CD4-positive, alpha-beta T cell (primary cell): ENCODE data around the gene C6orf89. TPM values are rescaled to one million over a fixed set of nuclear protein-coding genes. Genes with fewer than 3 reads are reported as not detected.

Source experiments
- ATAC-seq: fragments of 200-7000 bp; cut with Tn5 transposase; one replicate; pipeline ENCODE4 v1.10.0; 2022; ENCODE audit warnings: mild to moderate bottlenecking; ENCODE audit not compliant: poor library complexity
- CTCF ChIA-PET: fragments of 350-600 bp; sonication (Branson Sonifier 250); formaldehyde crosslinking; loops from one replicate; lab custom pipeline; 2021; ENCODE audit warnings: antibody characterized with exemption, inconsistent platforms; lab: Charles Lee
- POLR2A ChIA-PET: fragments of 350-600 bp; sonication (Branson Sonifier 250); formaldehyde crosslinking; loops from one replicate; lab custom pipeline; 2021; ENCODE audit warnings: antibody characterized with exemption, inconsistent platforms; lab: Charles Lee
- DNase-seq, 14 experiments: peaks; one replicate each; pipeline ENCODE4 v3.0.0-alpha.2; 2013 to 2020; ENCODE audit warnings: mixed read lengths in 2 of 14
- H3K27ac ChIP-seq, 2 donors: one replicate each; pipeline versions ENCODE4 v1.5.1 to v1.7.0; 2013; ENCODE audit warnings: low read length in 2 of 2, low read depth in 1 of 2, mild to moderate bottlenecking in 1 of 2
- H3K27me3 ChIP-seq, 2 experiments: 1 replicate in 1 of 2; 2 replicates in 1 of 2; pipeline versions ENCODE4 v1.6.1 to v1.7.0; 2013; ENCODE audit warnings: low read length in 2 of 2, control low read depth in 1 of 2, mild to moderate bottlenecking in 1 of 2, moderate library complexity in 1 of 2; ENCODE audit not compliant: insufficient read depth in 2 of 2, control insufficient read depth in 1 of 2
- H3K36me3 ChIP-seq: one replicate; pipeline ENCODE4 v1.6.1; 2013; ENCODE audit warnings: low read length, control low read depth; ENCODE audit not compliant: insufficient read depth
- H3K4me1 ChIP-seq: one replicate; pipeline ENCODE4 v1.6.1; 2013; ENCODE audit warnings: low read length, control low read depth; ENCODE audit not compliant: insufficient read depth
- H3K4me3 ChIP-seq: one replicate; pipeline ENCODE4 v1.5.1; 2013; ENCODE audit warnings: mild to moderate bottlenecking, low read length, moderate library complexity
- H3K9me3 ChIP-seq, 2 experiments: 1 replicate in 1 of 2; 2 replicates in 1 of 2; pipeline versions ENCODE4 v1.6.1 to v1.7.0; 2013; ENCODE audit warnings: low read length in 2 of 2, mild to moderate bottlenecking in 2 of 2, control low read depth in 1 of 2, moderate library complexity in 1 of 2; ENCODE audit not compliant: control insufficient read depth in 1 of 2, insufficient read depth in 1 of 2
- H3K27ac Mint-ChIP-seq: one replicate; pipeline ENCODE4 v1.8.0; 2020; ENCODE audit warnings: mixed read lengths
- H3K27me3 Mint-ChIP-seq: one replicate; pipeline ENCODE4 v1.8.0; 2021; ENCODE audit warnings: mixed read lengths
- H3K36me3 Mint-ChIP-seq: one replicate; pipeline ENCODE4 v1.8.0; 2021; ENCODE audit warnings: low read depth, mixed read lengths
- H3K4me1 Mint-ChIP-seq: one replicate; pipeline ENCODE4 v1.8.0; 2021; ENCODE audit warnings: low read depth, mixed read lengths
- H3K4me3 Mint-ChIP-seq: one replicate; pipeline ENCODE4 v1.8.0; 2020; ENCODE audit warnings: mild to moderate bottlenecking, mixed read lengths
- H3K9me3 Mint-ChIP-seq: one replicate; pipeline ENCODE4 v1.8.0; 2020; ENCODE audit warnings: mixed read lengths
- CTCF ChIP-seq: fragments of 200-600 bp; IDR thresholded peaks from one replicate; pipeline ENCODE4 v1.8.0; 2022; ENCODE audit warnings: antibody characterized with exemption, mild to moderate bottlenecking
- intact Hi-C, 2 experiments: fragments of 100-400 bp; cut with DNase I in 1 of 2; cut with micrococcal nuclease in 1 of 2; formaldehyde crosslinking; loops; one replicate each; pipeline versions ENCODE4 v1.15.1 to v1.9.0; 2023 to 2025; cut with DNase I, micrococcal nuclease
- total RNA-seq, 174 experiments: library from RNA in 2 of 174; stranded (reverse) in 2 of 174; gene quantifications; one replicate each; pipeline ENCODE4 v1.2.3 and lab custom pipeline; 2021 to 2026

Gene C6orf89
- total RNA-seq, 2 experiments from 2014 or later, result 23.7 to 24.0 TPM

DNA sequence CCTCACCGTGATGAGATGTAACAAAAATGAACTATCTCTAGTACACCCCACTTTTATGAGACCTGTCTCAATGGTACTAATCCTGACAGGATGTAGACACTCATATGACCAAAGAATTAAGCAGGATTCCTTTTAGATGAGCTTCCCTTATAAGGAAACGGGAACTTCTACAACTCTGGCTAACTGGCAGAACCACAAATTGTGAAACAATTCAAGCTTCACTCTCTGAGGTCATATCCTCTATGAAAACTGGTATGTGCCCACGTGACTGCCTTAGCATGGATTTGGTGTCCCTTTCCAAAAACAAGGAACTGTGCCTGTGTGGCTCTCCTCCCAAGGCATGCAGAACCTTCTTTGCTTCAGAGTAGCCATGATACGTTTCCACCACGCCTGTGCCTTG lies 32.4 kb upstream of the C6orf89 start:
- Histone ChIP-seq H3K27ac (no peak overlapping the region), H3K4me1 (peaks cover 5% of the 10 kb centered on the region), H3K9me3 (peaks cover 12 to 13% of the 10 kb centered on the region in 2 experiments), H3K27me3 (no peaks in the 10 kb centered on the region), H3K36me3 (peaks cover 44% of the 10 kb centered on the region), H3K4me3 (no peak overlapping the region)
- ChIA-PET CTCF (no interaction called here), POLR2A (no interaction called here)
- peaks cover 5% of the 10 kb centered on the region for H3K9me3 Mint-ChIP-seq
- no peak for TF ChIP-seq CTCF
- no peak overlapping the region for H3K4me3 Mint-ChIP-seq
- no peaks in the 10 kb centered on the region for H3K4me1 Mint-ChIP-seq
- DNase-seq (peak in 3 of 14 experiments; percentile 9 to 57 (median 46)), ATAC-seq (no peak)
- intact Hi-C loops, result loop anchor here in 1 of 2 experiments (5.0 kb wide), 1 partner anchor 241 kb away; no protein-coding TSS in a partner anchor
- H3K36me3 Mint-ChIP-seq, result peaks cover 59% of the 10 kb centered on the region
- H3K27me3 Mint-ChIP-seq, result no peaks in the 10 kb centered on the region
- no peak overlapping the region for H3K27ac Mint-ChIP-seq

- Histone ChIP-seq H3K4me3 (no peak overlapping the region), H3K9me3 (peaks cover 4% of the 10 kb centered on the region in 2 experiments), H3K4me1 (no peaks in the 10 kb centered on the region), H3K27ac (no peak overlapping the region), H3K27me3 (no peaks in the 10 kb centered on the region), H3K36me3 (peaks cover 44% of the 10 kb centered on the region)
- intact Hi-C loops, result no loop called here
- POLR2A ChIA-PET, result no interaction called here
- Mint-ChIP-seq H3K27me3 (no peaks in the 10 kb centered on the region), H3K36me3 (peaks cover 71% of the 10 kb centered on the region), H3K27ac (no peak overlapping the region), H3K4me1 (no peaks in the 10 kb centered on the region), H3K4me3 (no peak overlapping the region), H3K9me3 (peaks cover 2% of the 10 kb centered on the region)
- ATAC-seq (no peak), DNase-seq (no peak)
- TF ChIP-seq CTCF, result no peak
- CTCF ChIA-PET, result no interaction called here
These were observed 30.0 kb upstream of the C6orf89 start for GRCh38 chr6:36855750-36856149.

DNA sequence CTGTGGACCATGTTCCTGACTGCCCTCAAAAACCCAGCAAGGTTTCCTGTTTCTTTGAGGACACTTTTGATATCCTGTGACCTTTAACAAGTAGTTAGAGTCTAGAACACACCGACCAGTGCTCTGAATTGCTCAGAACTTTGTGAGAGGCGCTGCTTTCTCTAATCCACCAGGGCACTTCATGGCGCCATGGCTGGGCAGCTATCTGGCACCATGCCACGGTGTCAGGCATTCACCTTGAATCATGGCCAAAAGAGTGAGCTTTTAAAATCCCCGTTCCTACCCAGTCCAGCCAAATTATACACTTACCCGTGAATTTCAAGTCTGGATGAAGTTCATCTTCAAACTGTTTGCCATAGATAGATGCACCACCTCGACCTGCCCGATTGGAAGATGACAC lies 29.5 kb upstream of the C6orf89 start:
- H3K9me3 Mint-ChIP-seq, result no peaks in the 10 kb centered on the region
- no peaks in the 10 kb centered on the region for H3K4me1 Mint-ChIP-seq
- H3K27me3 Mint-ChIP-seq, result no peaks in the 10 kb centered on the region
- ChIA-PET POLR2A (no interaction called here), CTCF (interaction anchor here (1.2 kb wide), 1 partner anchor 25 kb away, joined by 3 read pairs; no protein-coding TSS in a partner anchor)
- no peak overlapping the region for H3K4me3 ChIP-seq
- DNase-seq, result no peak
- H3K9me3 ChIP-seq, result no peaks in the 10 kb centered on the region
- ATAC-seq, result no peak
- H3K4me3 Mint-ChIP-seq, result no peak overlapping the region
- no peak for TF ChIP-seq CTCF
- peaks cover 44% of the 10 kb centered on the region for H3K36me3 ChIP-seq
- no peaks in the 10 kb centered on the region for H3K4me1 ChIP-seq
- H3K27ac Mint-ChIP-seq, result no peak overlapping the region
- H3K27ac ChIP-seq, result no peak overlapping the region
- H3K27me3 ChIP-seq, result no peaks in the 10 kb centered on the region
- intact Hi-C loops, result no loop called here
- H3K36me3 Mint-ChIP-seq, result peaks cover 73% of the 10 kb centered on the region
